GM23248 (cell line): ENCODE results near the gene TMEM59. TPM values are rescaled to one million over a fixed set of nuclear protein-coding genes. Genes with fewer than 3 reads are reported as not detected.

Experiments used
- DNase-seq: peaks from one replicate; pipeline ENCODE4 v3.0.0-alpha.2; 2015
- H2AFZ ChIP-seq: fragments of 200-600 bp; sonication (generic); 2 replicates; pipeline ENCODE4 v1.6.1; 2016; ENCODE audit warnings: antibody characterized with exemption
- H3F3A ChIP-seq: fragments of 200-600 bp; sonication (generic); 2 replicates; pipeline ENCODE4 v1.6.1; 2016; ENCODE audit warnings: mild to moderate bottlenecking, antibody characterized with exemption, mixed run types; ENCODE audit not compliant: insufficient read depth
- H3K27ac ChIP-seq: fragments of 200-600 bp; sonication (generic); 2 replicates; pipeline ENCODE4 v1.5.1; 2016; ENCODE audit warnings: mild to moderate bottlenecking
- H3K27me3 ChIP-seq: fragments of 200-600 bp; sonication (generic); replicated peaks from 2 replicates; pipeline ENCODE4 v1.6.1; 2016; ENCODE audit warnings: mild to moderate bottlenecking; ENCODE audit not compliant: insufficient read depth
- H3K36me3 ChIP-seq: fragments of 200-600 bp; sonication (generic); 2 replicates; pipeline ENCODE4 v1.6.1; 2016; ENCODE audit warnings: low read depth, mild to moderate bottlenecking
- H3K4me1 ChIP-seq: fragments of 200-600 bp; sonication (generic); 2 replicates; pipeline ENCODE4 v1.6.1; 2016; ENCODE audit warnings: mild to moderate bottlenecking; ENCODE audit not compliant: insufficient read depth
- H3K4me2 ChIP-seq: fragments of 200-600 bp; sonication (generic); one replicate; pipeline ENCODE4 v1.6.1; 2016; ENCODE audit warnings: mild to moderate bottlenecking; ENCODE audit not compliant: unreplicated experiment
- H3K4me3 ChIP-seq: fragments of 200-600 bp; sonication (generic); 2 replicates; pipeline ENCODE4 v1.5.1; 2016; ENCODE audit warnings: mild to moderate bottlenecking
- H3K79me2 ChIP-seq: fragments of 200-600 bp; sonication (generic); 2 replicates; pipeline ENCODE4 v1.6.1; 2016; ENCODE audit warnings: mild to moderate bottlenecking; ENCODE audit not compliant: insufficient read depth
- H3K9ac ChIP-seq: fragments of 200-600 bp; sonication (generic); 2 replicates; pipeline ENCODE4 v1.6.1; 2016; ENCODE audit warnings: mild to moderate bottlenecking
- H3K9me2 ChIP-seq: fragments of 200-600 bp; sonication (generic); 2 replicates; pipeline ENCODE4 v1.6.1; 2016; ENCODE audit warnings: mixed run types, mild to moderate bottlenecking, moderate library complexity; ENCODE audit not compliant: insufficient read depth
- H3K9me3 ChIP-seq: fragments of 200-600 bp; sonication (generic); one replicate; pipeline ENCODE4 v1.6.1; 2017; ENCODE audit warnings: low read depth
- H4K20me1 ChIP-seq: fragments of 200-600 bp; sonication (generic); 2 replicates; pipeline ENCODE4 v1.6.0; 2016; ENCODE audit not compliant: insufficient read depth
- EZH2 ChIP-seq: fragments of 200-600 bp; sonication (generic); IDR thresholded peaks from 2 replicates; pipeline ENCODE4 v1.6.1; 2018; ENCODE audit warnings: antibody characterized with exemption, mild to moderate bottlenecking; ENCODE audit not compliant: insufficient read depth, poor library complexity, severe bottlenecking
- EZH2phosphoT487 ChIP-seq: fragments of 200-600 bp; sonication (generic); IDR thresholded peaks from 2 replicates; pipeline ENCODE4 v1.6.1; 2018; ENCODE audit warnings: antibody characterized with exemption, moderate library complexity, mild to moderate bottlenecking, low read depth; ENCODE audit not compliant: insufficient read depth
- WGBS, 2 experiments: methylation state at CpG; one replicate each; pipeline ENCODE4 v1.1.6; 2015 to 2017; ENCODE audit warnings: low lambda C conversion rate in 2 of 2, low coverage in 1 of 2; ENCODE audit errors: missing lambda C conversion rate in 2 of 2; 5-methylcytosine and 5-hydroxymethylcytosine counted together
- in situ Hi-C: fragments of 300-500 bp; cut with MboI; formaldehyde crosslinking; loops from 2 replicates; pipeline ENCODE4 v1.15.0; 2020
- polyA plus RNA-seq: library from polyadenylated mRNA; unstranded; fragments of >200 nt; fragmentation: Nextera tagmentation; extraction: Ambion mirVana; gene quantifications from 2 replicates; pipeline ENCODE4 v1.2.1, GENCODE V29; 2016
- total RNA-seq: library from RNA; depleted of rRNA; stranded (reverse); fragments of >200 nt; shearing (Covaris generic); gene quantifications from 2 replicates; pipeline ENCODE4 v1.2.3, GENCODE V29; 2014

Gene TMEM59
- total and polyA plus RNA-seq, 2 experiments from 2014 or later = 425 to 774 TPM

GRCh38 chr1:54018635-54019034 is 34.4 kb downstream of the TMEM59 start:
- DNase-seq = no peak
- Histone ChIP-seq H3K27ac (no peak overlapping the region), H3K79me2 (no peaks in the 10 kb centered on the region), H4K20me1 (no peaks in the 10 kb centered on the region), H3K9me2 (no peaks in the 10 kb centered on the region), H3K4me3 (no peak overlapping the region), H3K4me2 (no peak overlapping the region), H3K27me3 (no peaks in the 10 kb centered on the region), H3K9ac (no peak overlapping the region), H3F3A (no peaks in the 10 kb centered on the region), H3K4me1 (no peaks in the 10 kb centered on the region), H2AFZ (no peak overlapping the region), H3K36me3 (no peaks in the 10 kb centered on the region), H3K9me3 (no peaks in the 10 kb centered on the region)
- in situ Hi-C loops = no loop called here
- 59 to 67% methylated on average over 5 of the region's 5 CpGs for WGBS, 2 experiments
- TF ChIP-seq EZH2 (no peak), EZH2phosphoT487 (no peak)

GRCh38 chr1:54017979-54018378 is 35.0 kb downstream of the TMEM59 start, which contains the start of gene LDLRAD1:
Gene LDLRAD1, minus strand, starts transcription at chr1:54018186. Its CDS starts 74 bp downstream, at chr1:54018112.
- H2AFZ ChIP-seq = no peak within 1 kb of the TSS

GRCh38 chr1:54016343-54017282 is 36.4 kb downstream of the TMEM59 start:
- H3K9ac ChIP-seq = no peak overlapping the region
- no peak overlapping the region for H2AFZ ChIP-seq
- peak; percentile 64 for DNase-seq
- H3K27me3 ChIP-seq = peaks cover under 1% of the 10 kb centered on the region; the same call in 1 of the 2 replicates
- H3K79me2 ChIP-seq = no peaks in the 10 kb centered on the region
- 49 to 50% methylated on average over 8 of the region's 8 CpGs for WGBS, 2 experiments
- no peaks in the 10 kb centered on the region for H3K4me1 ChIP-seq
- no peak overlapping the region for H3K4me3 ChIP-seq
- no peaks in the 10 kb centered on the region for H3K9me3 ChIP-seq
- H3K27ac ChIP-seq = no peak overlapping the region
- no peaks in the 10 kb centered on the region for H3F3A ChIP-seq
- no peaks in the 10 kb centered on the region for H4K20me1 ChIP-seq
- no peaks in the 10 kb centered on the region for H3K36me3 ChIP-seq
- H3K9me2 ChIP-seq = no peaks in the 10 kb centered on the region
- in situ Hi-C loops = no loop called here
- TF ChIP-seq EZH2 (no peak), EZH2phosphoT487 (no peak)
- no peak overlapping the region for H3K4me2 ChIP-seq

More at GRCh38 chr1:54017979-54018378, 35.0 kb downstream of the TMEM59 start, which contains the start of gene LDLRAD1:
- Histone ChIP-seq H3K36me3 (no peaks in the 10 kb centered on the region), H3K9ac (no peak within 1 kb of the TSS), H3K79me2 (no peaks in the 10 kb centered on the region), H3K27me3 (no peaks in the 10 kb centered on the region; the same call in 1 of the 2 replicates), H3K9me3 (no peaks in the 10 kb centered on the region), H3K9me2 (no peaks in the 10 kb centered on the region), H3K4me3 (no peak within 1 kb of the TSS), H3K27ac (no peak within 1 kb of the TSS), H3K4me2 (no peak within 1 kb of the TSS), H3F3A (no peaks in the 10 kb centered on the region), H3K4me1 (no peaks in the 10 kb centered on the region), H4K20me1 (no peaks in the 10 kb centered on the region)
- in situ Hi-C loops = no loop called here
- TF ChIP-seq EZH2 (no peak), EZH2phosphoT487 (no peak)
- 23% methylated on average over 6 of the region's 6 CpGs for WGBS, 2 experiments
- DNase-seq = no peak

GRCh38 chr1:54014009-54014629 is 38.9 kb downstream of the TMEM59 start:
- Histone ChIP-seq H2AFZ (no peak overlapping the region), H3K9me2 (no peaks in the 10 kb centered on the region), H4K20me1 (no peaks in the 10 kb centered on the region), H3K4me2 (no peak overlapping the region), H3K27me3 (peaks cover 3% of the 10 kb centered on the region; the same call in 1 of the 2 replicates), H3K9ac (no peak overlapping the region), H3K27ac (no peak overlapping the region), H3K4me1 (no peaks in the 10 kb centered on the region), H3F3A (no peaks in the 10 kb centered on the region), H3K79me2 (no peaks in the 10 kb centered on the region), H3K4me3 (no peak overlapping the region), H3K36me3 (no peaks in the 10 kb centered on the region), H3K9me3 (no peaks in the 10 kb centered on the region)
- no peak for DNase-seq
- in situ Hi-C loops = no loop called here
- WGBS, 2 experiments = 56 to 60% methylated on average over 10 to 16 of the region's 17 CpGs
- TF ChIP-seq EZH2phosphoT487 = no peak
- no peak for TF ChIP-seq EZH2
